Measurements from ENCODE around the gene PFAS. TPM values are rescaled to one million over a fixed set of nuclear protein-coding genes. Genes with fewer than 3 reads are reported as not detected.

The PFAS gene
- total and polyA plus RNA-seq, 2 of the 8 experiments (the other 6 are each of a cell fraction or from before 2014, with no cell fraction given), result 88.4 to 248 TPM

DNA sequence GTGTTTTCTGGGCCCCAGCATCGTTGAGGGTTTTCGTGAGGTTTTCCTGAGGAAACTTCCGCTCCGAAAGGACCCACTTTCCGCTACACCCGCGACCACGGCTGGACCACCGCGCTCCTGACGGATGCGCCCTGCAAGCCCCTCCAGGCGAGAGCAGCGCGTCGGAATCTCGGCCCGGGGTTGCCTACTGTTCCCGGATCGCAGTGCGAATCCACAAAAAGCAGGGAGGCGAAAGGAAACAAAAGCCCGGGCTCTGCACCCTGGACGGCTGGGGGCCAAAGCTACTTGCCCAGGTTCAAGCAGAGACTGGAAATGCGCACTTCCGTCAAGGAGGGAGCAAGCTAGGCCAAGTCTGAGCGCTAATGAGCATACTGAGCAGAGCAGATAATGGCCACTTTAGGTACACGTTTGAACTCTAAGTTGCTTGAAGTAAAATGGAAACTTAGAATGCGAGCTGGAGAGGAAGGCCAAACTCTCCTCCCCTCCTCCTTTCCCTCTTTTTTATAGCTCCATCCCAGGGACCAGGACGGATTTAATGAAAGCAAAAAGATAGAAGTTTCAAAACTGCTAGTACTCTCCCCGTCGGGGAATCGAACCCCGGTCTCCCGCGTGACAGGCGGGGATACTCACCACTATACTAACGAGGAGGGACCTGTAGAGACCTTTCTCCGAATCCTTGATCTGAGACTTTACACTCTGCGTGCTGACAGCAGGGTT, 27.3 kb upstream of the PFAS start (continued):
- TF ChIP-seq KDM4A (IDR thresholded peaks at IDR 0.05; ENCODE audit: low read depth, low read length, severe bottlenecking) (peak; percentile 55), MAFK (IDR thresholded peaks at IDR 0.05; ENCODE audit: low read depth, low read length) (peak; percentile 86; the same call in 1 of the 2 replicates), RBBP5 (IDR thresholded peaks at IDR 0.05; ENCODE audit: borderline replicate concordance, low read depth, low read length) (peak; percentile 68), TAF7 (optimal IDR thresholded peaks at IDR 0.05; ENCODE audit: borderline replicate concordance, low read depth, low read length) (no peak), JUN (IDR thresholded peaks at IDR 0.05; ENCODE audit: low read depth, low read length) (no peak), SAP30 (IDR thresholded peaks at IDR 0.05; ENCODE audit: insufficient read depth, insufficient replicate concordance, low read length) (peak; percentile 17), TEAD4 (IDR thresholded peaks at IDR 0.05; ENCODE audit: low read depth, low read length) (peak; percentile 71), SP1 (IDR thresholded peaks at IDR 0.05; ENCODE audit: low read depth, low read length) (no peak), RFX5 (IDR thresholded peaks at IDR 0.05; ENCODE audit: borderline replicate concordance, low read depth, low read length) (no peak), HDAC6 (IDR thresholded peaks at IDR 0.05; ENCODE audit: low read depth, low read length) (peak; percentile 69), BRCA1 (IDR thresholded peaks at IDR 0.05; ENCODE audit: low read depth, low read length) (no peak), NANOG (IDR thresholded peaks at IDR 0.05; ENCODE audit: insufficient read depth, low read depth, low read length, poor library complexity, severe bottlenecking) (no peak), TCF12 (IDR thresholded peaks at IDR 0.05; ENCODE audit: low read depth, low read length) (no peak), SP4 (IDR thresholded peaks at IDR 0.05; ENCODE audit: low read length) (peak; percentile 67; the same call in 1 of the 2 replicates), SIN3A (conservative IDR thresholded peaks at IDR 0.05 in 1 of 2, IDR thresholded peaks at IDR 0.05 in 1 of 2; ENCODE audit: low read depth in 1 of 2, low read length in 2 of 2) (peak; percentile 49 to 60; a peak in 2 of 4 replicates), KDM5A (IDR thresholded peaks at IDR 0.05; ENCODE audit: low read length) (no peak), TBP (IDR thresholded peaks at IDR 0.05; ENCODE audit: low read depth, low read length) (peak; percentile 99), ASH2L (IDR thresholded peaks at IDR 0.05; ENCODE audit: low read length) (peak; percentile 67)
- TF ChIP-seq, protein P1, sequence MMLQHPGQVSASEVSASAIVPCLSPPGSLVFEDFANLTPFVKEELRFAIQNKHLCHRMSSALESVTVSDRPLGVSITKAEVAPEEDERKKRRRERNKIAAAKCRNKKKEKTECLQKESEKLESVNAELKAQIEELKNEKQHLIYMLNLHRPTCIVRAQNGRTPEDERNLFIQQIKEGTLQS (IDR thresholded peaks at IDR 0.05; ENCODE audit: insufficient read depth, low read depth, low read length), result no peak
- TF ChIP-seq, protein P2, sequence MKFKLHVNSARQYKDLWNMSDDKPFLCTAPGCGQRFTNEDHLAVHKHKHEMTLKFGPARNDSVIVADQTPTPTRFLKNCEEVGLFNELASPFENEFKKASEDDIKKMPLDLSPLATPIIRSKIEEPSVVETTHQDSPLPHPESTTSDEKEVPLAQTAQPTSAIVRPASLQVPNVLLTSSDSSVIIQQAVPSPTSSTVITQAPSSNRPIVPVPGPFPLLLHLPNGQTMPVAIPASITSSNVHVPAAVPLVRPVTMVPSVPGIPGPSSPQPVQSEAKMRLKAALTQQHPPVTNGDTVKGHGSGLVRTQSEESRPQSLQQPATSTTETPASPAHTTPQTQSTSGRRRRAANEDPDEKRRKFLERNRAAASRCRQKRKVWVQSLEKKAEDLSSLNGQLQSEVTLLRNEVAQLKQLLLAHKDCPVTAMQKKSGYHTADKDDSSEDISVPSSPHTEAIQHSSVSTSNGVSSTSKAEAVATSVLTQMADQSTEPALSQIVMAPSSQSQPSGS (IDR thresholded peaks at IDR 0.05; ENCODE audit: low read length), result peak; percentile 24; the same call in 1 of the 2 replicates
- TF ChIP-seq, protein P3, sequence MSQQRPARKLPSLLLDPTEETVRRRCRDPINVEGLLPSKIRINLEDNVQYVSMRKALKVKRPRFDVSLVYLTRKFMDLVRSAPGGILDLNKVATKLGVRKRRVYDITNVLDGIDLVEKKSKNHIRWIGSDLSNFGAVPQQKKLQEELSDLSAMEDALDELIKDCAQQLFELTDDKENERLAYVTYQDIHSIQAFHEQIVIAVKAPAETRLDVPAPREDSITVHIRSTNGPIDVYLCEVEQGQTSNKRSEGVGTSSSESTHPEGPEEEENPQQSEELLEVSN (IDR thresholded peaks at IDR 0.05), result 0 out of 2 replicates have a peak, but pooled peaks have one; percentile 4
